K562 (cell line): Measurements from ENCODE around the gene HOXC10. TPM values are rescaled to one million over a fixed set of nuclear protein-coding genes. Genes with fewer than 3 reads are reported as not detected.
A peak's percentile ranks its signal among the peaks of the same experiment; 100 is the strongest.

Experiments
- ATAC-seq: fragments of 200-7000 bp; cut with Tn5 transposase; 3 replicates; pipeline ENCODE4 v1.9.1; 2020; ENCODE audit warnings: moderate library complexity
- BruUV-seq: library from RNA; stranded (reverse); fragments of 400-500 nt; replicated peaks from 2 replicates; lab custom pipeline; 2021; lab: Mats Ljungman, UMichigan
- CTCF ChIA-PET: fragments of 300-600 bp; formaldehyde crosslinking; extraction: SDS; loops from one replicate; lab custom pipeline; 2021; ENCODE audit warnings: low intra/inter-chr PET ratio; lab: Yijun Ruan, JAX
- POLR2A ChIA-PET: fragments of 300-600, 350-650 bp; sonication (Branson Sonifier 250); formaldehyde crosslinking; extraction: SDS; loops from one replicate; lab custom pipeline; 2021; ENCODE audit warnings: antibody characterized with exemption, inconsistent platforms; lab: Yijun Ruan, JAX
- DNase-seq, 4 experiments: peaks; one replicate each; pipeline versions ENCODE4 v3.0.0 to v3.0.0-alpha.2; 2011 to 2018; ENCODE audit warnings: low spot score in 3 of 4, mixed read lengths in 3 of 4; ENCODE audit errors: extremely low read depth in 1 of 4
- FAIRE-seq: peaks from 2 replicates; lab custom pipeline; 2011; peaks lifted over from hg19 to GRCh38; lab: Jason Lieb, UNC
- H2AFZ ChIP-seq: 2 replicates; pipeline ENCODE4 v1.6.0; 2011; ENCODE audit warnings: low read depth, low read length, control low read depth, inconsistent platforms
- H3K27ac ChIP-seq: fragments of 200-600 bp; 3 replicates; pipeline ENCODE4 v1.8.0; 2011; ENCODE audit warnings: low read depth, mild to moderate bottlenecking, control low read depth, inconsistent platforms, low read length, moderate library complexity, mixed read lengths; ENCODE audit errors: extremely low read depth
- H3K27me3 ChIP-seq, 2 experiments: fragments of 300-600 bp in 1 of 2; 2 replicates in 1 of 2; 3 replicates in 1 of 2; pipeline versions ENCODE4 v1.6.0 to v1.8.0; 2011; ENCODE audit warnings: inconsistent platforms in 2 of 2, low read length in 2 of 2, mild to moderate bottlenecking in 1 of 2, mixed read lengths in 1 of 2, moderate library complexity in 1 of 2; ENCODE audit not compliant: control insufficient read depth in 2 of 2, insufficient read depth in 2 of 2
- H3K36me3 ChIP-seq: fragments of 300-600 bp; 3 replicates; pipeline ENCODE4 v1.8.0; 2011; ENCODE audit warnings: mild to moderate bottlenecking, low read length, inconsistent platforms; ENCODE audit not compliant: control insufficient read depth, insufficient read depth
- H3K4me1 ChIP-seq, 2 experiments: fragments of 200-600 bp in 1 of 2; replicated peaks in 1 of 2; 2 replicates in 1 of 2; 3 replicates in 1 of 2; pipeline versions ENCODE4 v1.5.1 to v1.8.0; 2011; ENCODE audit warnings: inconsistent platforms in 2 of 2, low read length in 2 of 2, mild to moderate bottlenecking in 1 of 2, mixed read lengths in 1 of 2, moderate library complexity in 1 of 2; ENCODE audit not compliant: control insufficient read depth in 2 of 2, insufficient read depth in 2 of 2
- H3K4me2 ChIP-seq: 2 replicates; pipeline ENCODE4 v1.6.1; 2011; ENCODE audit warnings: low read length, control low read depth, inconsistent platforms, mixed read lengths; ENCODE audit not compliant: insufficient read depth
- H3K4me3 ChIP-seq: fragments of 200-600 bp; sonication (generic), shearing (Covaris generic); 2 replicates; pipeline ENCODE4 v1.5.1; 2016; ENCODE audit warnings: control low read depth, inconsistent platforms
- H3K79me2 ChIP-seq: fragments of 200-600 bp; 3 replicates; pipeline ENCODE4 v1.8.0; 2011; ENCODE audit warnings: low read length, inconsistent platforms; ENCODE audit not compliant: control insufficient read depth, insufficient read depth
- H3K9ac ChIP-seq, 2 experiments: 2 replicates each; pipeline versions ENCODE4 v1.6.0 to v1.6.1; 2011; ENCODE audit warnings: low read depth in 2 of 2, low read length in 2 of 2, control low read depth in 1 of 2, inconsistent platforms in 1 of 2, mild to moderate bottlenecking in 1 of 2, mixed read lengths in 1 of 2; ENCODE audit not compliant: insufficient read depth in 1 of 2
- H3K9me1 ChIP-seq: one replicate; pipeline ENCODE4 v1.6.0; 2011; ENCODE audit warnings: inconsistent platforms, mild to moderate bottlenecking, low read length, moderate library complexity; ENCODE audit not compliant: control insufficient read depth, insufficient read depth
- H3K9me3 ChIP-seq: replicated peaks from 2 replicates; pipeline ENCODE4 v1.5.1; 2011; ENCODE audit warnings: low read depth, low read length, inconsistent platforms; ENCODE audit not compliant: control insufficient read depth, insufficient read depth
- H4K20me1 ChIP-seq: replicated peaks from 2 replicates; pipeline ENCODE4 v1.6.1; 2011; ENCODE audit warnings: low read length, inconsistent platforms, mixed read lengths; ENCODE audit not compliant: control insufficient read depth, insufficient read depth
- CHD1 ChIP-seq: fragments of 200-600 bp; sonication (generic); IDR thresholded peaks from one replicate; pipeline ENCODE4 v1.6.1; 2012; ENCODE audit warnings: mild to moderate bottlenecking, moderate library complexity, low read length, inconsistent platforms
- CTCF ChIP-seq, 3 experiments: IDR thresholded peaks in 2 of 3; conservative IDR thresholded peaks in 1 of 3; 2 replicates each; pipeline ENCODE4 v1.5.1; 2011 to 2012; ENCODE audit warnings: low read length in 3 of 3, mild to moderate bottlenecking in 3 of 3, control low read depth in 2 of 3, improper control_type of control experiment in 1 of 3, inconsistent platforms in 1 of 3, low read depth in 1 of 3, mixed read lengths in 1 of 3, moderate library complexity in 1 of 3; ENCODE audit not compliant: insufficient read depth in 2 of 3
- MEIS2 ChIP-seq: fragments of 450-650 bp; IDR thresholded peaks from 2 replicates; pipeline ENCODE4 v1.6.1; 2014; ENCODE audit warnings: mild to moderate bottlenecking; ENCODE audit not compliant: partially characterized antibody
- MIER1 ChIP-seq: fragments of 450-650 bp; IDR thresholded peaks from 2 replicates; pipeline ENCODE4 v1.6.1; 2016; ENCODE audit warnings: antibody characterized with exemption, mild to moderate bottlenecking, low read depth
- POLR2G ChIP-seq: fragments of 200-400 bp; formaldehyde crosslinking; IDR thresholded peaks from 2 replicates; pipeline ENCODE4 v1.6.1; 2017; ENCODE audit warnings: low read depth, mild to moderate bottlenecking, antibody characterized with exemption, low read length, moderate library complexity
- RBFOX2 ChIP-seq: fragments of 200-400 bp; formaldehyde crosslinking; IDR thresholded peaks from 2 replicates; pipeline ENCODE4 v1.6.1; 2017; ENCODE audit warnings: low read depth, mild to moderate bottlenecking, low read length, moderate library complexity
- ZBTB7A ChIP-seq: IDR thresholded peaks from 2 replicates; pipeline ENCODE4 v1.6.1; 2011; ENCODE audit warnings: low read depth, mild to moderate bottlenecking, low read length, moderate library complexity, borderline replicate concordance; ENCODE audit not compliant: control insufficient read depth
- ZNF507 ChIP-seq: conservative IDR thresholded peaks from 2 replicates; pipeline ENCODE4 v1.6.1; 2017; ENCODE audit warnings: missing genetic modification characterization, missing compliant biosample characterization
- ZNF512 ChIP-seq: IDR thresholded peaks from 2 replicates; pipeline ENCODE4 v1.6.1; 2016; ENCODE audit warnings: missing genetic modification characterization, missing compliant biosample characterization
- ZNF609 ChIP-seq: sonication (generic); formaldehyde crosslinking; IDR thresholded peaks from 2 replicates; pipeline ENCODE4 v1.8.1; 2023; ENCODE audit warnings: missing genetic modification reagents, mild to moderate bottlenecking, borderline replicate concordance
- WGBS: fragments of 100-300 bp; shearing (Covaris generic); methylation state at CpG from one replicate; pipeline ENCODE4 v1.1.6; 2016; ENCODE audit warnings: low coverage, mixed read lengths; ENCODE audit not compliant: insufficient coverage; ENCODE audit errors: missing lambda C conversion rate; 5-methylcytosine and 5-hydroxymethylcytosine counted together
- in situ Hi-C: fragments of 300-500 bp; cut with MboI; formaldehyde crosslinking; loops from 4 replicates; pipeline ENCODE4 v1.15.0; 2018; ENCODE audit warnings: inconsistent platforms, mixed read lengths
- intact Hi-C: fragments of 100-400 bp; cut with micrococcal nuclease; formaldehyde crosslinking; loops from 2 replicates; pipeline ENCODE4 v1.14.2; 2022
- polyA plus RNA-seq, 8 experiments: library from polyadenylated mRNA; depleted of rRNA in 4 of 8; stranded (reverse) in 5 of 8; unstranded in 3 of 8; fragments of >200 nt; fragmentation: Nextera tagmentation in 2 of 8; fragmentation: Illumina TruSeq in 1 of 8; extraction: Ambion mirVana in 2 of 8; extraction: Trizol in 1 of 8; gene quantifications; 2 replicates each; pipeline versions ENCODE4 v1.2.1 to v1.2.3, GENCODE V29; 2011 to 2014; ENCODE audit warnings: inconsistent platforms in 1 of 8, missing spikeins in 1 of 8
- total RNA-seq, 7 experiments: library from RNA; depleted of rRNA in 6 of 7; stranded (reverse); fragments of >200 nt in 6 of 7; fragmentation: Illumina TruSeq in 2 of 7; extraction: Trizol in 2 of 7; gene quantifications; 2 replicates each; pipeline versions ENCODE4 v1.2.1 to v1.2.3, GENCODE V29; 2011 to 2021; ENCODE audit warnings: low replicate concordance in 1 of 7

Gene HOXC10
- total and polyA plus RNA-seq, 9 of the 15 experiments (the other 6 are each of a cell fraction or from before 2014, with no cell fraction given), result 0.13 to 0.77 (median 0.35) TPM; not detected in 2

- peak overlapping the region; percentile 87 to 96 for H3K9ac ChIP-seq
- peak overlapping the region; percentile 25; the same call in 1 of the 2 replicates for H2AFZ ChIP-seq
- peak overlapping the region; percentile 92 for H3K4me2 ChIP-seq
- TSS peak; percentile 55 for BruUV-seq
- H3K27me3 ChIP-seq, result no peaks in the 10 kb centered on the region
- peak overlapping the region; percentile 94 for H3K27ac ChIP-seq
- intact Hi-C loops, result no loop called here
- H3K79me2 ChIP-seq, result peaks cover 46% of the 10 kb centered on the region
- H3K9me3 ChIP-seq, result no peaks in the 10 kb centered on the region
- ATAC-seq, result peak; percentile 3; the same call in 2 of the 3 replicates
- no peaks in the 10 kb centered on the region for H4K20me1 ChIP-seq
- H3K9me1 ChIP-seq, result no peaks in the 10 kb centered on the region
- WGBS, result 70% methylated on average over 28 of the region's 29 CpGs
- FAIRE-seq, result no peak
- peak in 1 of 4 experiments; percentile 53 for DNase-seq
- peaks cover 38 to 70% of the 10 kb centered on the region in 2 experiments for H3K4me1 ChIP-seq
- CTCF ChIA-PET, result no interaction called here
- in situ Hi-C loops, result no loop called here
- POLR2A ChIA-PET, result interaction anchor here (0.7 to 5.6 kb wide), 7 partner anchors 9 to 403 kb away, joined by 3 to 43 read pairs (median 3); no protein-coding TSS in a partner anchor
- no peaks in the 10 kb centered on the region for H3K36me3 ChIP-seq
- peak overlapping the region; percentile 61 for H3K4me3 ChIP-seq
- TF ChIP-seq ZNF609 (CRISPR knock-in tag), result no peak
- no peak for TF ChIP-seq ZNF507 (tag)
- TF ChIP-seq MEIS2, result no peak
- 0 out of 2 replicates have a peak, but pooled peaks have one; percentile 18 for TF ChIP-seq ZBTB7A
- TF ChIP-seq MIER1, result 0 out of 2 replicates have a peak, but pooled peaks have one; percentile 4
- TF ChIP-seq CTCF (IDR thresholded peaks at IDR 0.05 in 2 of 3, conservative IDR thresholded peaks at IDR 0.05 in 1 of 3; ENCODE audit: insufficient read depth in 2 of 3, low read depth in 1 of 3, low read length in 3 of 3), result 0 out of 6 replicates have a peak, but pooled peaks of 1 of the 3 experiments have one; percentile 10
- peak; percentile 38 for TF ChIP-seq CHD1
- peak; percentile 46; the same call in 1 of the 2 replicates for TF ChIP-seq RBFOX2
- peak; percentile 30; the same call in 1 of the 2 replicates for TF ChIP-seq POLR2G
- 0 out of 2 replicates have a peak, but pooled peaks have one; percentile 2 for TF ChIP-seq ZNF512 (tag)
Measured at GRCh38 chr12:53996240-53997203, 11.6 kb downstream of the HOXC10 start.
